Osteocyte (in vitro differentiated cells): ENCODE measurements around the gene MAP3K7CL. TPM values are rescaled to one million over a fixed set of nuclear protein-coding genes. Genes with fewer than 3 reads are reported as not detected.

Experiments
- DNase-seq: peaks from one replicate; pipeline ENCODE4 v3.0.0; 2021; ENCODE audit warnings: mixed read lengths; ENCODE audit not compliant: unreplicated experiment; ENCODE audit errors: extremely low spot score
- H3K27ac Mint-ChIP-seq: one replicate; pipeline ENCODE4 v1.8.0; 2021; ENCODE audit warnings: mild to moderate bottlenecking, mixed read lengths; ENCODE audit not compliant: unreplicated experiment
- H3K27me3 Mint-ChIP-seq: one replicate; pipeline ENCODE4 v1.8.0; 2021; ENCODE audit warnings: mixed read lengths; ENCODE audit not compliant: unreplicated experiment
- H3K36me3 Mint-ChIP-seq: one replicate; pipeline ENCODE4 v1.8.0; 2021; ENCODE audit warnings: mixed read lengths; ENCODE audit not compliant: unreplicated experiment
- H3K4me1 Mint-ChIP-seq: one replicate; pipeline ENCODE4 v1.8.0; 2021; ENCODE audit warnings: mixed read lengths; ENCODE audit not compliant: unreplicated experiment
- H3K4me3 Mint-ChIP-seq: one replicate; pipeline ENCODE4 v1.8.0; 2021; ENCODE audit warnings: mild to moderate bottlenecking, moderate library complexity, mixed read lengths; ENCODE audit not compliant: unreplicated experiment
- H3K9me3 Mint-ChIP-seq: one replicate; pipeline ENCODE4 v1.8.0; 2021; ENCODE audit warnings: mixed read lengths; ENCODE audit not compliant: unreplicated experiment
- total RNA-seq: library from RNA; stranded (reverse); gene quantifications from 2 replicates; pipeline ENCODE4 v1.2.1, GENCODE V29; 2021
- TF ChIP-seq, protein P1 (sequence below): fragments of 200-600 bp; sonication (generic); IDR thresholded peaks from 2 replicates; pipeline ENCODE4 v1.5.0; 2021; ENCODE audit warnings: antibody characterized with exemption, mild to moderate bottlenecking, moderate library complexity

Gene MAP3K7CL
- total RNA-seq, 1 donor from 2014 or later, result 1.8 TPM

DNA sequence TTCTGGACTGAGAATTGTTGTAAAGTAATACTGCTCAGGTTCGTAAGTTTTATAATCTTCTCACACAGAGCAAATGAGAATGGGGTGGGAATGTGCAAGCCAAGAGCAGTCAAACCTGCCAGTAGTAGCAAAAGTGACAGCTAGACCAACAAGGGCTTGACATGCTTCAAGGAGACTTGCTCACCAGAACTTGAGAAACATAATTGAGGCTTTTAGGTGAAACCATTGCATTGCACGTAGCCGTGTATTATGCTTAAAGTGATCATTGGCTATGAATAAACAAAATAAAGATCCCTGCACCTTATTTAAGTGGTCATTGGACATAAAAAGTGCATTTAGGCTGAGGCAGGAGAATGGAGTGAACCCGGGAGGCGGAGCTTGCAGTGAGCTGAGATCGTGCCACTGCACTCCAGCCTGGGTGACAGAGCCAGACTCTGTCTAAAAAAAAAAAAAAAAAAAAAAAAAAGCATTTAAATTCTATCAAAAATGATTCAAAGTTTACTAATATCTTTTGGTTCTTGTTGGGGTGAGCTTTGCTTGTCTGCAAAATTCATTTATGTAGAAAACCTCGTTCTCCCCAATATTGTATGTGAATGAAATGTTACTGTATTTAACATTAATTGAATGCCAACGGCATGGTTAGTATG is 45.2 kb upstream of the MAP3K7CL start:
- Mint-ChIP-seq H3K27ac (no peak overlapping the region), H3K4me1 (peaks cover 10% of the 10 kb centered on the region)
- TF ChIP-seq, protein P1, sequence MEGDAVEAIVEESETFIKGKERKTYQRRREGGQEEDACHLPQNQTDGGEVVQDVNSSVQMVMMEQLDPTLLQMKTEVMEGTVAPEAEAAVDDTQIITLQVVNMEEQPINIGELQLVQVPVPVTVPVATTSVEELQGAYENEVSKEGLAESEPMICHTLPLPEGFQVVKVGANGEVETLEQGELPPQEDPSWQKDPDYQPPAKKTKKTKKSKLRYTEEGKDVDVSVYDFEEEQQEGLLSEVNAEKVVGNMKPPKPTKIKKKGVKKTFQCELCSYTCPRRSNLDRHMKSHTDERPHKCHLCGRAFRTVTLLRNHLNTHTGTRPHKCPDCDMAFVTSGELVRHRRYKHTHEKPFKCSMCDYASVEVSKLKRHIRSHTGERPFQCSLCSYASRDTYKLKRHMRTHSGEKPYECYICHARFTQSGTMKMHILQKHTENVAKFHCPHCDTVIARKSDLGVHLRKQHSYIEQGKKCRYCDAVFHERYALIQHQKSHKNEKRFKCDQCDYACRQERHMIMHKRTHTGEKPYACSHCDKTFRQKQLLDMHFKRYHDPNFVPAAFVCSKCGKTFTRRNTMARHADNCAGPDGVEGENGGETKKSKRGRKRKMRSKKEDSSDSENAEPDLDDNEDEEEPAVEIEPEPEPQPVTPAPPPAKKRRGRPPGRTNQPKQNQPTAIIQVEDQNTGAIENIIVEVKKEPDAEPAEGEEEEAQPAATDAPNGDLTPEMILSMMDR, result no peak

DNA sequence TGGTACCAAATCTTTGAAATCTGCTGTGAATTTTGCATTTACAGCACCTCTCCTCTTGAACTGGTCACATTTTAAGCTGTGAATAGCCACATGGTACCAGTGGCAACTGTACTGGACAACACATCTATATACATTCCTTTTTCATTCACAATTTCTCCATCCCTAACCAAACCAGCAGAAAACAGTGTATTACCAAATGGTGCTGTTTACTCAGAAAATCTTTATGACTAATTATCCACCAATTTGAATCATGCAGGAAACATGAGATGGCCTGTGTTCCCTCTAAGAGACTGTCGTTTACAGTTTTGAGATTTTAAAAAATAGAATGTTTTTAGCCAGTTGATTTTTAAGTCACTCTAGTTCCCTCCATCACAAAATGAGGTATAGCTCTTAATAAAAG is 39.4 kb upstream of the MAP3K7CL start:
- no peaks in the 10 kb centered on the region for H3K27me3 Mint-ChIP-seq

More for the DNA sequence above, 45.2 kb upstream of the MAP3K7CL start:
- Mint-ChIP-seq H3K4me3 (no peak overlapping the region), H3K36me3 (no peaks in the 10 kb centered on the region), H3K9me3 (no peaks in the 10 kb centered on the region), H3K27me3 (peaks cover 3% of the 10 kb centered on the region)
- no peak for DNase-seq

DNA sequence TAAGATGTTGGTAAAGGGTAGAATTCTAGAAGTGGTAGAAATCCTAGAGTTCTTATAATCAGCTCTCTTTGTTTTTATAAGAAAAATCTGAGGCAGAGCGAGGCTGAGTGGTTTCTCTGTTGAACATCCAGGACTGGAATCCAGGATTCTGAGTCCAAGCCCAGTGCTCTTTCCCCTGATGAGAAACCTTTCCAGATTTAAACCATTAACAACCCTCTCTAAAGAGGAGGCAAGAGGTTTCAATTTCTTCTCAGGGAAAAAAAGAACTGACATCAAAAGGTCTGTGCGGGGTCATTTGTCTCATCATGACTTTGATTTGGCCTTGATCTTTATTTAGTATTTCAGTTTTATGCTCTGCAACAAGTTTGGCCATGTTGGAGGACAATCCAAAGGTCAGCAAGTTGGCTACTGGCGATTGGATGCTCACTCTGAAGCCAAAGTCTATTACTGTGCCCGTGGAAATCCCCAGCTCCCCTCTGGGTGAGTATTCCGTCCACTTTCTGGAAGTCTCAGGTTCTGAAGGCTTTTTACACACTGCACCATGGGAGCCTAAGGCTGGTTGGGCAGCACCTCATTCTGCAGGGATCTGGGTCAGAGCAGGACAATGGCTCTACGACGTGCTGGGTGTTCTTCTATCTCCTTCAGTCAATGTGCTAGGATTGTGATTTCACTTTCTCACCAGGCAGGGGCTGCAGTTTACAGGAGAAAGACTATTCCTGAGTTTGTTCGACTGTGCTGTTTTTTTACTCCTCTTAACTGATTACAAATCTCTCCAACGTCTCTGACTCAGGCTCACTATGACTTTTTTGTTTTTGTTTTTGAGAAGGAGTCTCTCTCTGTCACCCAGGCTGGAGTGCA is 38.1 kb upstream of the MAP3K7CL start:
- Mint-ChIP-seq H3K27me3 (no peaks in the 10 kb centered on the region), H3K36me3 (no peaks in the 10 kb centered on the region), H3K4me3 (no peak overlapping the region), H3K9me3 (no peaks in the 10 kb centered on the region), H3K4me1 (peaks cover 29% of the 10 kb centered on the region), H3K27ac (peak overlapping the region; percentile 65)
- DNase-seq, result no peak
- TF ChIP-seq, protein P1, result peak; percentile 36

More for the DNA sequence above, 39.4 kb upstream of the MAP3K7CL start:
- peak overlapping the region; percentile 41 for H3K27ac Mint-ChIP-seq
- H3K9me3 Mint-ChIP-seq, result no peaks in the 10 kb centered on the region
- H3K36me3 Mint-ChIP-seq, result no peaks in the 10 kb centered on the region
- H3K4me3 Mint-ChIP-seq, result no peak overlapping the region
- H3K4me1 Mint-ChIP-seq, result peaks cover 29% of the 10 kb centered on the region
- no peak for DNase-seq
- TF ChIP-seq, protein P1, result no peak

DNA sequence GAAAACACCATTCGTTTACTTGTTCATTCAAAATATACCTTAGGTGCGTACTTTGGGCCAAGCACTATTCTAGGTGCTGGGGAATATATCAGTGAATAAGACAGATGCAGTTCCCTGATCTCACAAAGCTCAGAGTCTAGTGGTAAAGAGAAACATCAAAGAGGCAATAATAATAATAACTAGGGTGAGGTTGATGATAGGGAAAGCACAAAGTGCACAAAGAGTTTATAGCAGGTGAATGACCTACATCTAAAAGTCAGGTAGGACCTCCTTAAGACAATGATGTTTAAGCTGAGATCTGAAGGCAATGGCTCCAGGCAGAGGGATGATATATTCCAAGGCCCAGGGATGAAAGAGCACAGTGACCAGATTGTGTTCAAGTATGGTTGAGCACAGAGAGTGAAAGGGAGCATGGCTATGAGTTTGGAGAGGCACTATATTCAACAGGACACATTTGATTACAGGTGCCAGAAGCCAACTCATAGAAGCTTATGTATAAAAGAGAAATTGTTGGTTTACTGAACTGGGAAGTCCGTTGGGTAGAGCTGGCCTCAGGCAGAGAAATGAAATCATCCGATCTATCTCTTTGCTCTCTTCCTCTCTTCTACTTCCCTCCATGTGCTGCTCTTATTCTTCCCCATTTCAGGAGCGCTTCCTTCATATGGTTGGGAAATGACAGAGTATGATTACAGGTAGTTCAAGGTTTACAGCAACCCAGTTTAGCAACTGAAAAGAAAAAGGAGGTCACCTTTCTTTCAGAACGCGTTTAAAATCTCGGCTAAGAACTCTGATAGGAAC is 34.0 kb upstream of the MAP3K7CL start:
- TF ChIP-seq, protein P1, result no peak
- Mint-ChIP-seq H3K4me3 (no peak overlapping the region), H3K27ac (no peak overlapping the region), H3K4me1 (peaks cover 26% of the 10 kb centered on the region), H3K9me3 (no peaks in the 10 kb centered on the region), H3K36me3 (no peaks in the 10 kb centered on the region), H3K27me3 (no peaks in the 10 kb centered on the region)
- DNase-seq, result no peak
